T1000 (cell line): Measurements from ENCODE around the gene MRPL17.

Experiments
- DNase-seq: peaks from one replicate; lab custom pipeline; 2025; ENCODE audit warnings: mixed read lengths; lab: John Stamatoyannopoulos, UW

Gene MRPL17

DNA sequence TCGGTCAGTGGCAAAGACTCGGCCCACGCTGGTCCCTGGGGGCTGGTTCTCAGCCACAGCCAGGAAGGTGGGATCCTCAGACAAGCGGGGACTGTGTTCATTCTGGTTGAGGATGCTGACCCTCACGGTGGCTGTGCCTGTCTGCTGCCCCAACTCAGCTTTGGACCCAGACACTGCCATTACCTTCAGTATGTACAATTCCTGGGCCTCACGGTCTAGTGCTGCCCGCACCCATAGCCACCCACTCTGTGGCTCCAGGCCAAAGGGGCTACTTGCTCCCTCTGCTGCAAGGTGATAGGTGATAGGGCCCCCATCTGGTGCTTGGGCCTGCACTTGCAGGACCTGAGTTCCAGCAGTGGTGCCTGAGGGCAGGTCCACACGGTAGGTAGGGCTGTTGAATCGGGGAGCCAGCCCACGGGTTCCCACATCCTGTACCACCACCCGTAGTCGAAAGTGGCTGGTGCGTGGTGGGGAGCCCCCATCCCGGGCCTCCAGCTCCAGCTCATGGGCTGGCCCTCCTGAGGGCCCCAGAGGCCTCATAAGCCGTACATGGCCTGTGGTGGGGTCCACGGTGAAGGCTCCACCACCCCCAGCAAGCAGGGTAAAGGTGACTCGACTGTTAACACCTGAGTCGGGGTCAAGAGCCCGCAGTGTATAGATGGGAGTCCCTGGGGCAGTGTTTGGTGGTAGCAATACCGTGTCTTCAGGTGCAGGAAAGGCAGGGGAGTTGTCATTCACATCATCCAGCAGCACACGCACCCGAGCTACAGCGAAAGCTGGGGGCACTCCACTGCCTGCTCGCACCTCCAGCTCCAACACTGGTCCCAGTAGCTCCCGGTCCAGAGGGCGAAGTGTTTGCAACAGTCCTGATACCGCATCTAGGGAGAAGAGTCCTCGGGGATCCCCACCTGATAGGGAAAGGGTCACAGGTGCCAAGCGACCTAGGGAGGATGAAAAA, 50.7 kb downstream of the MRPL17 start:
- DNase-seq = no peak

DNA sequence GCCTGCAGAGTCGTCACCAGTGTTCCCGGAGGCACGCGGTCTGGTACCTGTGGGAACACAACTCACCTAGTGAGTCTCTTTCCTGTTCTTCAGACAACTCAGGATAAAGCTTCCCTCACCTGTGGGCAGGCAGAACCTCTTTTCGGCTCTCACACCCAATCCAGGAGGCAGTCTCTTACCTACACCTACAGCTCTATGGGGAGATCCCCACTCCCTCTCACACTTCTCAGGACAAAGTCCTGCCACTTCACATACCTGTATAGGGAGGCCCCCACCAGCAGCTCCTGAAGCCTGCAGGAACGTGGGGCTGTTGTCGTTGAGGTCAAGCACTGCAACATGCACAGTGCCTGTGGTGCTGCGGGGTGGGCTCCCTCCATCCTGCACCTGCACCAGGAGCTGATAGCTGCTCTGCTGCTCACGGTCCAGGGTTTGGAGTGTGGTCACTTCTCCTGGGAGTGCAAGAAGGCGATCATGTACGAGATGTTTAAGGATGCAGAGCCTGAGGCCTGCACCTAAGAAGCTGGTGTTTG, 51.7 kb downstream of the MRPL17 start:
- no peak for DNase-seq

DNA sequence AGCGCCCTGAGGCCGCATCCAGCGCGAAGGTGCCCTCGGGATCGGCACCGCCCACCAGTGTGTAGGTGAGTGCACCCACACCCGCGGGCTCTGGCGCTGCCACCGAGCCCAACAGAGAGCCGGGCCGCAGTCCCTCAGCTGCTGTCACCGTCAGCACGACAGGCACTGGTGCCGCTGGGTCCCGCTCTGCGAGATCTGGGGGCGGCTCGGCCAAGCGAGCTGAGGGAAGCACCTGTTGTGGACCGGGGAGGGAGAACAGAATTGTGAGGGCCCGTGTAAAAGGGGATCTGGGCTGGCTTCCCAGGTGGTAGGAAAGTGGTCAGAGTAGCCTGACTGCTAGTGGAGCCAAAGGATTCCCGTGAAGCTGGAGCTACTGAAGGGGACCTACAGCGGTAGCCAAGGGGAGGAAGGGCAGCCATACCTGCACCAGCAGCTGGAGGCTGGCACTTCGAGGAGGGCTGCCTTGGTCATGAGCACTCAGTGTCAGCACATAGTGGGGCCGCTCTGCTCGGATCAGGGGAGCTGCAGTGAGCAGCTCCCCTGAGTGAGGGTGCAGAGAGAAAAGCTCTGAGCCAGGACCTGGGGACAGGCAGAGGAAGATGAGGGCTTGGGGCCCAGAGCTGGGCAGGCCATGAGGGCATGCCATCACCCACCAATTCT, 52.4 kb downstream of the MRPL17 start:
- no peak for DNase-seq
